ENCODE data around the gene CTBS. TPM values are rescaled to one million over a fixed set of nuclear protein-coding genes. Genes with fewer than 3 reads are reported as not detected.
"Not testable (repeated sequence)": the region's sequence is repeated elsewhere in the genome, so short reads cannot be mapped to it uniquely, and the experiment has no call there.

CTBS gene
- total RNA-seq, 2 experiments from 2014 or later: 13.6 to 18.7 TPM

DNA sequence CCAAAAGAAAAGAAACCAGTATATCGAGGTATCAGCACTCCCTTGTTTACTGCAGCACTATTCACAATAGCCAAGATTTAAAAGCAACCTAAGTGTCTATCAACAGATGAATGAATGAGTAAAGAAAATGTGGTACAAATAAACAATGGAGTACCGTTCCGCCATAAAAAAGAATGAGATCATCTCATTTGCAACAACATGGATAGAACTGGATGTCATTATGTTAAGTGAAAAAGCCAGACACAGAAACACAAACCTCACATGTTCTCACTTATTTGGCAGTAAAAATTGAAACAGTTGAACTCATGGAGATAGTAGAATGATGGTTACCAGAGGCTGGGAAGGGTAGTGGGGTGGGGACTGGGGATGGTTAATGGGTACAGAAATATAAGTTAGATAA is 63.6 kb downstream of the CTBS start:
- CTCF ChIA-PET: no interaction called here
- Mint-ChIP-seq H3K9me3 (ENCODE audit: low read depth) (no peaks in the 10 kb centered on the region), H3K4me1 (peaks cover 9% of the 10 kb centered on the region), H3K27ac (no peak overlapping the region), H3K36me3 (peaks cover 19% of the 10 kb centered on the region), H3K4me3 (no peak overlapping the region), H3K27me3 (no peaks in the 10 kb centered on the region)
- DNase-seq (no peak), ATAC-seq (no peak)

DNA sequence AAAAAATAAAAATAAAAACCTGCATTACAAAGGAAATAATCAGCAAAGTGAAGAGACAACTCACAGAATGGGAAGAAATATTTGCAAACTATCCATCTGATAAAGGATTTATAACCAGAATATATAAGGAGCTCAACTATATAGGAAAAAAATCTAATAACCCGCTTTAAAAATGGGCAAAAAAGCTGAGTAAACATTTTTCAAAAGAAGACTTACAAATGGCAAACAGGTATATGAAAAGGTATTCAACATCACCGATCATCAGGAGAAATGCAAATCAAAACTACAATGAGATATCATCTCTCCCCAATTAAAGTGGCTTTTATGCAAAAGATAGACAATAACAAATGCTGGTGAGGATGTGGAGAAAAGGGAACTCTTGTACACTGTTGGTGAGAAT is 64.1 kb downstream of the CTBS start:
- Mint-ChIP-seq H3K27ac (no peak overlapping the region), H3K9me3 (ENCODE audit: low read depth) (no peaks in the 10 kb centered on the region), H3K4me1 (peaks cover 9% of the 10 kb centered on the region), H3K4me3 (no peak overlapping the region), H3K27me3 (no peaks in the 10 kb centered on the region), H3K36me3 (peaks cover 21% of the 10 kb centered on the region)
- CTCF ChIA-PET: interaction anchor here (1.6 kb wide), 1 partner anchor 68 kb away, joined by 5 read pairs; no protein-coding TSS in a partner anchor
- ATAC-seq (no peak), DNase-seq (no peak)

DNA sequence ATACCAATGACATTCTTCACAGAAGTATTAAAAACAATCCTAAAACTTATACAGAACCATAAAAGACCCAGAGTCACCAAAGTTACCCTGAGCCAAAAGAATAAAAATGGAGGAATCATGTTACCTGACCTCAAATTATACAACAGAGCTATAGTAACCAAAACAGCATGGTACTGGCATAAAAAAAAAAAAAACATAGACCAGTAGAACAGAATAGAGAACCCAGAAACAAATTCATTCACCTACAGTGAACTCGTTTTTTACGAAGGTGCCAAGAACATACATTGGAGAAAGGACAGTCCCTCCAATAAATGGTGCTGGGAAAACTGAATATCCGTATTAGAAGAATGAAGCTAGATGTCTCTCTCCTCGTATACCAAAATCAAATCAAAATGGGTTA is 65.2 kb downstream of the CTBS start:
- ATAC-seq: no peak
- H3K36me3 Mint-ChIP-seq: peaks cover 22% of the 10 kb centered on the region
- H3K27ac Mint-ChIP-seq: no peak overlapping the region
- peaks cover 17% of the 10 kb centered on the region for H3K4me1 Mint-ChIP-seq
- DNase-seq: no peak
- H3K4me3 Mint-ChIP-seq: no peak overlapping the region
- CTCF ChIA-PET: interaction anchor here (1.4 to 1.6 kb wide), 3 partner anchors 9 to 111 kb away, joined by 3 to 5 read pairs (median 3); no protein-coding TSS in a partner anchor
- H3K9me3 Mint-ChIP-seq (ENCODE audit: low read depth): no peaks in the 10 kb centered on the region
- no peaks in the 10 kb centered on the region for H3K27me3 Mint-ChIP-seq

DNA sequence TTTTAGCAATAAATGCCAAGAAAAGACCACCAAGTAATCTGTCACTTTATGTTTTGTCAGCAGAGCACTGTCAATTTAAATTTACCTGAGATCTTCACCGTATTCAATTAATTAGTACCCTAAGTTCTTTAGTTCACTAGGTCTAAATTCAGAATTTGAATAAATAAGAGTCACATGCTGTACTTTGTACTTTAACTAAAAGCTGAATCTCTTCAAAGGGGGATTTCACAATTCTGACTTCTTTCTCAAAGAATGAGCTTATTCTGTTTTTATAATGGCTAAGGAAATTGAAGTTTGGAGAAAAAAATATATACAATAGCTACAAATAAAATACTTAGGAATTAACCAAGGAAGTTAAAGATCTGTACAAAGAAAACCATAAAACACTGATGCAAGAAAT is 65.7 kb downstream of the CTBS start:
- ATAC-seq (no peak), DNase-seq (no peak)
- H3K27ac Mint-ChIP-seq: no peak overlapping the region
- peaks cover 22% of the 10 kb centered on the region for H3K36me3 Mint-ChIP-seq
- no peaks in the 10 kb centered on the region for H3K27me3 Mint-ChIP-seq
- H3K9me3 Mint-ChIP-seq (ENCODE audit: low read depth): no peaks in the 10 kb centered on the region
- peak overlapping the region; percentile 2 for H3K4me3 Mint-ChIP-seq
- CTCF ChIA-PET: interaction anchor here (1.4 to 1.6 kb wide), 3 partner anchors 9 to 112 kb away, joined by 3 to 5 read pairs (median 3); no protein-coding TSS in a partner anchor
- peaks cover 22% of the 10 kb centered on the region for H3K4me1 Mint-ChIP-seq

DNA sequence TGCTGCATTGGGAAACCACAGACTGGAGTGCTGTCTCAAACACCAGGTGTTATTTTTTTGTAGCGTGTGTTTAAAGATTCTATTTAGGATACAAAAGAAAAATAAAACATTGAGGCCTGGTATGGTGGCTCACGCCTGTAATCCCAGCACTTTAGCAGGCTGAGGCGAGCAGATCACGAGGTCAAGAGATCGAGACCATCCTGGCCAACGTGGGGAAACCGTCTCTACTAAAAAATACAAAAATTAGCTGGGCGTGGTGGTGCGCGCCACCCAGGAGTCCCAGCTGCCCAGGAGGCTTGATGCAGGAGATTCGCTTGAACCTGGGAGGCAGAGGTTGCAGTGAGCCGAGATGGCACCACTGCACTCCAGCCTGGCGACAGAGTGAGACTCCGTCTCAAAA is 66.4 kb downstream of the CTBS start:
- H3K9me3 Mint-ChIP-seq (ENCODE audit: low read depth); H3K27ac Mint-ChIP-seq; ATAC-seq; H3K27me3 Mint-ChIP-seq; DNase-seq: not testable (repeated sequence)
- CTCF ChIA-PET: interaction anchor here (1.0 kb wide), 1 partner anchor 66 kb away, joined by 3 read pairs; no protein-coding TSS in a partner anchor
- Mint-ChIP-seq H3K36me3 (peaks cover 22% of the 10 kb centered on the region), H3K4me3 (peak overlapping the region; percentile 96), H3K4me1 (peaks cover 28% of the 10 kb centered on the region)

DNA sequence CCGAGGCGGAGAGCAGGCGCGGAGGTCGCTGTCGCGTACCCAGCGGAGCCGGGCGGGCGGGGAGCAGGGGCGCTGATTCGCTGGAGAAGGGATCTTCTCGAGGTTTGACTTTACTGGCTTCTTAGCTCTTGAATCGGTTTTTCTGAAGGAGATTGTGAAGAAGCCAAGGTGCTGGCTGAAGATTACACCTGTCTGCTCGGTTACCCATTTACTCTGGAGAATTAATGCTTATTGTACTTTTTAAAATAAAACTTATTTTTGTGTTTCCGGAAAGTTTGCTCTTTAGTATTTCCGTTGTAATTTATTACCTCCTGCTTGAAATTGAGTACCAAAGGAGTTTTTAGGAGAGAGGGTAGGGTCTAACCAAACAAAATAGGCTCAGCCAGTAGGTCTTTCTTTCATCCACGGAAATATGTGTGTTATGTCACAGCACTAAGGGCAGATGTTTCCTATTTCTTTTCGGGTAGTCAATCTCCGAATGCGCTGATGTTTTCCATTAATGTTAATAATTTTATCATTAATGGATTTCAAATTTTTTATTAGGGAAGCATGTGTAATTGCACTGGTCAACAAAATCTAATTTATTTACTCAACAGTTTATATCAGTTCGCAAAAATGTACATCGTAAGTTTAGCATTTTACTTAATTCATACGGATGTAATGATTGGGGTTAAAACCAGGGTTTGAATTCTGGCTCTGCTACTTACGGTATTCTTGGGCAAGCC is 67.3 kb downstream of the CTBS start:
- Mint-ChIP-seq H3K36me3 (peaks cover 26% of the 10 kb centered on the region), H3K27ac (peak overlapping the region; percentile 98), H3K4me1 (peaks cover 31% of the 10 kb centered on the region), H3K27me3 (no peaks in the 10 kb centered on the region), H3K9me3 (ENCODE audit: low read depth) (no peaks in the 10 kb centered on the region), H3K4me3 (peak overlapping the region; percentile 96)
- no peak for ATAC-seq
- CTCF ChIA-PET: interaction anchor here (0.7 to 2.5 kb wide), 12 partner anchors 9 to 362 kb away, joined by 3 to 15 read pairs (median 4); partner anchors contain the start of genes CTBS, PRKACB and RPF1
- no peak for DNase-seq

DNA sequence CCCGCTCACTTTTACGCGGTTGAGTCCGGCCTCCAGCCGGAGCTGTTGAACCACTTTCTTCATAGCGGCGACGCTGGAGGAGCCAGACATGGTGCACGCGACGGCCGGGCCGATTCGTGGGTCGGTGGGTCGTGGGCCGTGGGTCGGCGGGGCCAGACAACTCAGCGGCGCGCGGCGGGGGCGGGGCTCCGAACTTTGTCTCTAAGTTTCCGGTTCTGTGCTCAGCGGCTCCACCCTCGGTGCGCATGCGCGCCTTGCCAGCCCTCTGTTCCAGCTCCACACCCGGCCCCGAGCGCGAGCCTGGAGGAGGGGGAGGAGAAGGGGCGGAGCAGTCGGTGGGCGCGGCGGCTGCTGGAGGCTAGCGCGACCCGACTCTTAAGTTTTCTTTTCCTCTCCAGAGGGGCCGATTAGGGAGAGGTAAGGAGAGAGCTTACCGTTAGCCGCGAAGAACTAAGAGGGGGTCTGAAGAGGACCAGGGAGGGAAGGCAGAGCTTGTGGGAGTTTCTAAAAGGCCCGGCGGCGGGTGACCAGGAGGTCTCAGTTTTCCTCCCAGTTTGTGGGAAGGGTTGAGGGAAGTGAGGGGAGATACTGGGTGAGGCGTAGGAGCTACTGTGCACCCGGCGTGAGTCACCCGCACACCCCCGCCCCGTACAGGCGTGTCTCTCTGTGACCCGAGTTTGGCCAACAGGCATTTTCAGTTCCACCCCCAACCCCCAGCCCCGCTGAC is 68.1 kb downstream of the CTBS start, which contains the start of the genes GNG5 and SPATA1:
Gene GNG5, minus strand, starts transcription at position 580 of the 727 bp plus-strand sequence. Its CDS starts 490 bp downstream, at position 90.
Gene SPATA1, plus strand, starts transcription at position 385 of the 727 bp plus-strand sequence. CDS start 9,974 bp downstream, outside the sequence.
- CTCF ChIA-PET: interaction anchor here (0.7 to 2.5 kb wide), 13 partner anchors 8 to 361 kb away, joined by 3 to 15 read pairs (median 4); partner anchors contain the start of genes CTBS, PRKACB and RPF1
- peak within 1 kb of the TSS; percentile 98 for H3K27ac Mint-ChIP-seq
- H3K36me3 Mint-ChIP-seq: peaks cover 32% of the 10 kb centered on the region
- peak; percentile 99 for DNase-seq
- H3K9me3 Mint-ChIP-seq (ENCODE audit: low read depth): no peaks in the 10 kb centered on the region
- peaks cover 37% of the 10 kb centered on the region for H3K4me1 Mint-ChIP-seq
- H3K4me3 Mint-ChIP-seq: peak within 1 kb of the TSS; percentile 96
- peak; percentile 92 for ATAC-seq
- no peaks in the 10 kb centered on the region for H3K27me3 Mint-ChIP-seq

DNA sequence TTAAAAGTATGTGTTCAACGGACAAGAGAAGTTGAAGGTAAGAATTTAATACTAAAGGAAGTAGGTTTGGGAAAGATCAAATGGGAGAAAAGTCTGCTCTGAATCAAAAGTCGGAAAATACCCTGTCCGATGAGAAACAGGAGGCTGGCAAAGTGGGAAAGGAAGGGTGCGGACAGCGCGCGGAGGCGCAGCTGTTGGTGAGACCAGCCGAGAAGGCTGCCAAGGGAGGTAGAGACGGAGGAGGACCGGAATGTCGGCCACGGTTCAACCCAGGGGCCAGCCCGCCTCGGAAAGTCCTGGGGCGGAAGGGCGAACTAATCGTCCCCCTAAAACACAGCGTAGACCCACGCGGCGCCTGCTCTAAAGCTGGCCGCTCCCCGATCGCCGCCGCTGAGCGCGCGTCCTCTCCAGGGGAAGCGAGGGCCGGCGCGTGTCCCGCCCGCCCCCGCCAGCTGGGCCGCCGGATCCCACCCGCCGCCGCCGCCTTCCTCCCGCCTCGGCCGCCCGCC is 68.7 kb downstream of the CTBS start:
- H3K27ac Mint-ChIP-seq: peak overlapping the region; percentile 98
- ATAC-seq: peak; percentile 47
- no peaks in the 10 kb centered on the region for H3K9me3 Mint-ChIP-seq (ENCODE audit: low read depth)
- CTCF ChIA-PET: interaction anchor here (0.9 to 2.5 kb wide), 12 partner anchors 8 to 361 kb away, joined by 3 to 15 read pairs (median 4); partner anchors contain the start of genes CTBS, PRKACB and RPF1
- peaks cover 37% of the 10 kb centered on the region for H3K36me3 Mint-ChIP-seq
- H3K27me3 Mint-ChIP-seq: no peaks in the 10 kb centered on the region
- peaks cover 40% of the 10 kb centered on the region for H3K4me1 Mint-ChIP-seq
- no peak for DNase-seq
- peak overlapping the region; percentile 96 for H3K4me3 Mint-ChIP-seq

DNA sequence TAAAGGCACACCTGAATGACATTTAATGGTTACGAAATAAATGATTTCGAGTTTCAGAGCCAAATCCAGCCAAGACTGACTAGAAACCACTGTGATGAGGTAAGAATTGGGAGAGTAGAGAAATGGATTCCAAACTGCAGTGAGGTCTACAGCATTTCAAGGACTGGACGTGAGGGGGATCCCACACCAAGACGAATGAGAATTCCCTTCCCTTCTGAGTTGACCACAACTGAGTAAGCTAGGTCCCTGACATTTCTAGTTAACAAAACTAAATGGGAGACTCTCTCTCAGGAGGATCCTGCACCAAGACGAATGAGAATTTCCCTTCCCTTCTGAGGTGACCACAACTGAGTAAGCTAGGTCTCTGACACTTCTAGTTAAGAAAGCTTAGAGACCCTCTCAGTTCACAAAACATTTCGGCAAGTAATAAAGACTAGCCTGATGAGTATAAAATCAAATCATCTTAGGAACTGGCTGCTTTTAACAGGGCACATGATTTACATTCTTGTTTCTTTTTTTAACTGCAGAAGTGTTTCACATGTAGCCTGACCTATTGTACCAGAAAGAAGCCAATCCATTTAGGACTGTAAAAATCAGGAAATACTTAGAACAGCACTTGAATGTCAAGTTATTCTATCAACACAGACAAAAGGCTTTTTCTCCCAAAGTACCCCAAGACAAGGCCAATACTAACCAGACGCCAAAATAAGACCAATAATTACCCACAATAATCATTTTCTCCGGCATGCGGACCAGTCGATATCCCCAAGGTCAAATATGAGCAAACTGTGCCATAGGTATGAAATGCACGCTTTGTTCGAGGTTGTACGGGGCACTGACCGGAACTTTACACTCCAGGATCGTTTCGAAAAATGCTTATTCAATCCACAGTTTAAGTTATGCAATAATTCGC is 69.4 kb downstream of the CTBS start:
- Mint-ChIP-seq H3K36me3 (peaks cover 43% of the 10 kb centered on the region), H3K27me3 (no peaks in the 10 kb centered on the region), H3K4me1 (peaks cover 41% of the 10 kb centered on the region), H3K27ac (peak overlapping the region; percentile 98), H3K4me3 (peak overlapping the region; percentile 96), H3K9me3 (ENCODE audit: low read depth) (no peaks in the 10 kb centered on the region)
- CTCF ChIA-PET: interaction anchor here (0.9 to 2.5 kb wide), 6 partner anchors 62 to 249 kb away, joined by 3 to 15 read pairs (median 5); partner anchors contain the start of gene CTBS
- ATAC-seq (no peak), DNase-seq (no peak)

DNA sequence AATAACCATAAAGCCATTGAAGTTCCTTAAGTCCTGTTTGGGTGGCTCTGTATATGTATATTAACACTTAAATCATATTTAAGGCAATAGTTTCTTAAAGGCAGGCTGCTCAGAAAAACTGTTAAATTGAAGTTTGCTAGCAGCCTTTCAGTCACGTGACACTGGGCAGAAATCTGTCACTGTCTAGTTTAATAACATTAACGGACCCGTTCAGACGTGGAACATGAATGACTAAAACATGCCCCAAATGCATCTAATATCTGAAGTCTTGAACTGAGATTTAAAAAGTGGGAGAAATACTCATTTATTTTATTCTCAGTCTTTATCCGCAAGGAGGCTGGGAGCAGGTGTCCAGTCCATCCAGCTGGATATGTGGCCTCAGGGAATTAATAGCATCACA is 71.3 kb downstream of the CTBS start:
- Mint-ChIP-seq H3K4me3 (no peak overlapping the region), H3K9me3 (ENCODE audit: low read depth) (no peaks in the 10 kb centered on the region), H3K4me1 (peaks cover 45% of the 10 kb centered on the region), H3K27me3 (no peaks in the 10 kb centered on the region), H3K27ac (no peak overlapping the region), H3K36me3 (peaks cover 41% of the 10 kb centered on the region)
- DNase-seq: no peak
- CTCF ChIA-PET: interaction anchor here (1.5 to 2.0 kb wide), 2 partner anchors 70 to 118 kb away, joined by 3 to 6 read pairs; no protein-coding TSS in a partner anchor
- no peak for ATAC-seq

Data from activated CD8-positive, alpha-beta memory T cell treated with anti-CD3 and anti-CD28 coated beads, Interleukin-2, amount 10 ng/mL, durations not matched to agents 7 days and 5 days (primary cell).